HG03342 (cell line): ENCODE results near the gene IRX2.

Experiments used
- ATAC-seq: cut with Tn5 transposase; IDR thresholded peaks from one replicate; pipeline ENCODE4 v1.9.1; 2021; ENCODE audit warnings: mild to moderate bottlenecking, moderate library complexity; ENCODE audit not compliant: unreplicated experiment

The IRX2 gene

GRCh38 chr5:2721385-2722138 lies 29.9 kb downstream of the IRX2 start:
- ATAC-seq: no peak

GRCh38 chr5:2719332-2719731 lies 32.1 kb downstream of the IRX2 start:
- ATAC-seq: no peak

GRCh38 chr5:2718115-2718514 lies 33.4 kb downstream of the IRX2 start:
- no peak for ATAC-seq

GRCh38 chr5:2715856-2716255 lies 35.6 kb downstream of the IRX2 start:
- no peak for ATAC-seq

- no peak for ATAC-seq
Observed at GRCh38 chr5:2714805-2715204, 36.7 kb downstream of the IRX2 start.

GRCh38 chr5:2714026-2714425 lies 37.5 kb downstream of the IRX2 start:
- ATAC-seq: no peak

GRCh38 chr5:2711446-2712425 lies 39.7 kb downstream of the IRX2 start:
- no peak for ATAC-seq

- no peak for ATAC-seq
Observed at GRCh38 chr5:2710910-2711309, 40.6 kb downstream of the IRX2 start.

- ATAC-seq: no peak
Observed at GRCh38 chr5:2709976-2710689, 41.3 kb downstream of the IRX2 start.

- ATAC-seq: no peak
Observed at GRCh38 chr5:2708751-2709150, 42.7 kb downstream of the IRX2 start.

GRCh38 chr5:2708132-2708531 lies 43.3 kb downstream of the IRX2 start:
- ATAC-seq: no peak

- no peak for ATAC-seq
Observed at GRCh38 chr5:2705861-2706260, 45.6 kb downstream of the IRX2 start.

- no peak for ATAC-seq
Observed at GRCh38 chr5:2704806-2705645, 46.5 kb downstream of the IRX2 start.

- ATAC-seq: no peak
Observed at GRCh38 chr5:2704111-2704510, 47.4 kb downstream of the IRX2 start.

- ATAC-seq: no peak
Observed at GRCh38 chr5:2703615-2704014, 47.9 kb downstream of the IRX2 start.

GRCh38 chr5:2703041-2703440 lies 48.4 kb downstream of the IRX2 start:
- ATAC-seq: no peak

GRCh38 chr5:2702096-2702879 lies 49.2 kb downstream of the IRX2 start:
- ATAC-seq: no peak

- no peak for ATAC-seq
Observed at GRCh38 chr5:2701592-2701991, 49.9 kb downstream of the IRX2 start.

- no peak for ATAC-seq
Observed at GRCh38 chr5:2700876-2701275, 50.6 kb downstream of the IRX2 start.

- ATAC-seq: no peak
Observed at GRCh38 chr5:2699686-2700085, 51.8 kb downstream of the IRX2 start.
